NCI-H2196 (cell line): ENCODE measurements around the gene OGFOD2.
"Not testable (repeated sequence)": the region's sequence is repeated elsewhere in the genome, so short reads cannot be mapped to it uniquely, and the experiment has no call there.

Experiments used
- DNase-seq: peaks from one replicate; lab custom pipeline; 2025; ENCODE audit not compliant: unreplicated experiment; lab: John Stamatoyannopoulos, UW

OGFOD2 gene

DNA sequence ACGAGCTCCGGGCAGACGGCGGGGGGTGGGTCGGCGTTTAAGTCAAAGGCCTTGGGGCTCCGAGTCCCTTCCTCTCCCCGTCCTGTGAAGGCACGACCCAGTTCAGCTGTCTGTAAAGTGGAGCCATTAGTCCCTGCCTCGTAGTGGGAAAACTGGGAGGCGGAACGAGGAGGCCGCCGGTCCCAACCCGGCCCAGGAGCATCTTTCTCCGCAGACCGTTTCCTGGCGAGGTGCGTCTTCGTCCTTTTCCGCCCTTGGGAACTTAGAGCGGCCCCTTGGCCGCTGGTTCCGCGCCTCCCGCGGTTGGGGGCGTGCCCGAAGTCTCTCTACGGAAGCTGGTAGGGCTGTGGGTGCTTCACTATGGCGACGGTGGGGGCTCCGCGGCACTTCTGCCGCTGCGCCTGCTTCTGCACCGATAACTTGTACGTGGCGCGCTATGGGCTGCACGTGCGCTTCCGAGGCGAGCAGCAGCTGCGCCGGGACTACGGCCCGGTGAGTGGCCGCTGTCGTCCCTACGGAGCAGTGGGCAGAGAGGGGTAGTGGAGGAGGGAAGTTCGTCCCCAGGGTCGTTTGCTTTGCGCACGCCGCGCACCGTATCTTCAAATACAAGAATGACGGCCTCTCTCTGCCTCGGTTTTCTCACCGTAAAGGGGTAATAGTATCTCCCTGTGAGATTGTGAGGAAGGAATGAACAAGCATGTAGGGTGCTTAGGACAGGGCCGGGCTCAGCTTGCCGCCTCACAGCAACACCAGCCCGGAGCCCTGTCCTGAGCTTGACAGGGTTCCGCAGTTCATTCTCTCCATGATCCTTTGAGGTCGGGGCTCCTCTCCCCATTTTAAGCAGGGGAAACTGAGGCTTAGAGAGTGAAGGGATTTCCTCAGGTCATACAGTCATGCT lies at the start of gene OGFOD2:
OGFOD2 (plus strand) TSS at position 353 of the 898 bp plus-strand sequence; CDS start at position 361, 8 bp downstream.
- peak; percentile 94 for DNase-seq

GRCh38 chr12:122927756-122928403 lies 47.2 kb upstream of the OGFOD2 start:
- no peak for DNase-seq

GRCh38 chr12:122928404-122929147 lies 46.5 kb upstream of the OGFOD2 start:
- DNase-seq: no peak

DNA sequence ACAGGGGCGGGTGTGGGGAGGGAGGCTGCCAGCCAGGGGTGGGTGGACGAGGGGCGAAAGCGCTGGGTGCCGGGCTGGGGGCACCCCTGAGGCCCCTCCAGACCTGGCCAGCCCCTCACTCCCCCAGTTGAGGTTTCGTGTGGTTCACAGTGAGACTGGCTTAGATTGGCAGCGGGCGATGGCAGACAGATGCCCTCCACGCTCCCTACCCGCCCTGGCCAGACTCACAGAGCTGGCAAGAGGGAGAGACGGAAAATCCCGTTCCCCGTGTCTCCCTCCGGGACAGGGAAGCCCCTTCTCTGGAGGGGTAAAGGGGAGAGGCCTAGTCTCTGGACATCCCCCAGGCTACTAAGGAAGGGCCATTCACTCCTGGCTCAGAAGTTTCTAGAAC lies 45.9 kb upstream of the OGFOD2 start:
- DNase-seq: no peak

DNA sequence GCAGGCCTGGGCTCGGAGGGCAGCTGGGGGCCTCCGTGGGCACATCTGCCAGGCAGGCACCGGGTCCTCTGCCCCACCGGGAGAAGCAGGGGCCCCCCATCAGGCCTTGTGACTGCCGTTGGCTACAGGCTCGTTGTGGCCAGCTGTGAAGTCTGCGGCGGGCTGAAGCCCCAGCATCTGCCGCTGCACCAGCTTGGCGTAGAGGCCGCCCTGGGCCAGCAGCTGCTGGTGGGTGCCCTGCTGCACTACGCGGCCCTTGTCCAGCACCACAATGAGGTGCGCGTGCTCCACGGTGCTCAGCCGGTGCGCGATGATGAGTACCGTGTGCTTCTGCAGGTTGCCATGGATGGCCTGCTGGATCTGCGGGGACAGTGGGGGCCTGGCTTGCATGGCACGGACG lies 45.2 kb upstream of the OGFOD2 start:
- no peak for DNase-seq

DNA sequence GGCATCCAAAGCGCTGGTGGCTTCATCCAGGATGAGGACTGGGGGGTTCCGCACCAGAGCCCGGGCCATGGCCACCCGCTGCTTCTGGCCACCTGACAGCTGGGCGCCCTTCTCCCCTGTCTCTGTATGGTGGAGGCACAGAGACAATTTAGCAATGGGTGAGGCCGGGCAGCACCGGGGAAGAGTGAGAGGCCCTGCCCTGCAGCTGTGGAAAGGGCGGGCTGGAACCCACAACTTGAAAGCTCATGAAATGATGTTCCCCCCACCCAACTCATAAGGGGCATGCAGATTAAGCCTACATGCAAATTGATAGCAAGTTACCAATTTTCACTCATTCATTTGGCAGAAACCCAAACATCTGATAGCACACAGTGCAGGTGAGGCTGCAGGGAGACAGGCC lies 42.8 kb upstream of the OGFOD2 start:
- no peak for DNase-seq

- DNase-seq: no peak
Observed at GRCh38 chr12:122934722-122935121, 40.3 kb upstream of the OGFOD2 start.

DNA sequence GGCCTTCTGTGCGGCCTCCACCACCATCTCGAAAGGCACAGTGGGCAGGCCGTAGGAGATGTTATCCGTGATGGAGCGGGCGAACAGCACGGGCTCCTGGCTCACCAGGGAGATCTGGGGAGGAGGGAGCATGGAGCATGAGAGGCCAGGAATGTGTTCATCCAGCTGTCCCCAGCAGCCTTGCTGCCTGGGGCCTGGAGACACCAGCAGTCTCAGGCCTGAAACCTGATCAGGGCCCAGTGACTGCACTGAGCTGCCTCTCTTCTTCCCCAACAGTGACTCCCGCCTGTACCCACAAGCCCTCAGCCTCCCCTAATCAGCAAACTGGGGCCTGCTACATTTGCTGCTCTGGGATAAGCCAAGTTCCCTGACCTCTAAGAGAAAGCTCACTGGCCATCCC lies 39.7 kb upstream of the OGFOD2 start:
- no peak for DNase-seq

GRCh38 chr12:122937622-122938091 lies 37.4 kb upstream of the OGFOD2 start:
- DNase-seq: no peak

DNA sequence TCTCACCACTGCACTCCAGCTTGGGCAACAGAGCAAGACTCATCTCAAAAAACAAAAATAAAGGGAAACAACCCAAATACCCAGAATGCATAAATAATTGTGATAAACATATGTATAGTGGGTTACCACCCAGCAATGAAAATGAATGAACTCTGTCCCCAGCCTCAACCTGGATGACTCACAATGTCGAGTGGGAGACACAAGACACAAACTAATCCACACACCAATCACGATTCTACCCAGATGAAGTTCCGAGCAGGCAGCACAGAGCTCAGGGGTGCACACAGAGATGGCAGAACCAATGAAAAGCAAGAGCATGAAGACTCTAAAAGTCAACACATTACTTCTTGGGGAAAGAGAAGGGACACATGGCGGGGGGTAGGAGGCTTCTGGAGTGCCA lies 35.9 kb upstream of the OGFOD2 start:
- DNase-seq: no peak

GRCh38 chr12:122941351-122941750 lies 33.7 kb upstream of the OGFOD2 start:
- not testable (repeated sequence) for DNase-seq

DNA sequence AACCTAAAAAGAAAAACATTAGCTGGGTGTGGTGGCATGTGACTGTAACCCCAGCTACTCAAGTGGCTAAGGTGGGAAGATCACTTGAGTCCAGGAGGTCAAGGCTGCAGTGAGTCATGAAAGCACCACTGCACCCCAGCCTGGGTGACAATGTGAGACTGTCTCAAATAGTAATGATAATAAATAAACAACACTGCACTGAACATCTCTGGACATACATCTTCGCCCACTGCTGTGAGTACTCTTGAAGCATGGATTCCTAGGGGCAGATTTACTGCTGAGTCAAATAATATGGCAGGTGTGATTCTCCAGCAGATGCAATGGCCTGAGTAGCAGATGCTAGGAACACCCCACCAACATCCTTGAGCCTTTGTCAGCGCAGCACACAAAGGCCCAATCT lies 32.4 kb upstream of the OGFOD2 start:
- no peak for DNase-seq

GRCh38 chr12:122943196-122943595 lies 31.8 kb upstream of the OGFOD2 start:
- no peak for DNase-seq

DNA sequence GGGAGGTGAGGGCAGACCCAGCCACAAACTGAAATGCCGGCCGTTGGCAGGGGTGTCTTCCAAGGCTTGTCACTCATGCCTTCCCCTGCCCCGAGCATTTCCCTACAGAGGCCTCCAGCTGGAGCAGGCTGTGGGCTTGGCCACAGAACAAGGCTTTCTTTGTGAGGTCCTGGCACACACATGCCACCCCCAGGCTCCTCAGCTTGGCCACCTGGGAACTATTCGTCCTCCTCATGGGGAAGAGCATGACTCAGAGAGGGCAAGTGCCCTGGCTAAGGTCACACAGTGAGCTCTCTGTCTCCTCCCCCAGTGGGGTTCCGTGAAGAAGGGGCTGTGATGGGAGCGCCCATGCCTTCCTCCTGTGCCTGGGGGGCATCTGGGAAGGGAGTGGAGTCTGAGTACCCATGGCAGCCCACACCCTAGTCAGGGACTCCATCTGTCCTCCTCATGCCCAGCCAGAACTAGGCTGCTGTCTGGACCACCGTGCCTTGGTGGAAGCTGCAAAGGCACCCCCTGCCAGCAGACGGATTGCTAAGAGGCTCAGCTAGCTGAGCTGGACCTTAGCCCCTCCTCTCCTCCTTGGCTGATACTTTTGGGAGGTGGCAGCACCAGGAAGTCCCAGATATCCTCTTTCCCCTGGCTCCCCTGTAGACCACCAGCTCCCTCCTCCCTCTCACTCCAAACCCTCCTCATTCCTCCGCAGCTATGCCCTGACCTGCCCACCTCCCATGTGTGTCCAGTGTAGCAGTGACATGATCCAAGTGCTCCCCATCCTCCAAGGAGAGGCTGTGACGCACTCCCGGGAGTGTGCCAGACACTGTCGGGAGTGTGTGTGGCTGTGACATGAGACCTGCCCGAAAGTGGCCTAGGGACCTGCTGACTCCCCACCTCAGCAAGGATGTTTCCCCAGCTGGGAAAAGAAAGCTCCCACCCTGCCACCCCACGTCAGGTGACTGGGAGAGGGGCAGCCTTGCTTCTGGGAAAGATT lies 30.1 kb upstream of the OGFOD2 start:
- DNase-seq: peak; percentile 47

- DNase-seq: peak; percentile 27
Observed at GRCh38 chr12:122946690-122947341, 28.2 kb upstream of the OGFOD2 start.

GRCh38 chr12:122947352-122947792 lies 27.7 kb upstream of the OGFOD2 start:
- no peak for DNase-seq

DNA sequence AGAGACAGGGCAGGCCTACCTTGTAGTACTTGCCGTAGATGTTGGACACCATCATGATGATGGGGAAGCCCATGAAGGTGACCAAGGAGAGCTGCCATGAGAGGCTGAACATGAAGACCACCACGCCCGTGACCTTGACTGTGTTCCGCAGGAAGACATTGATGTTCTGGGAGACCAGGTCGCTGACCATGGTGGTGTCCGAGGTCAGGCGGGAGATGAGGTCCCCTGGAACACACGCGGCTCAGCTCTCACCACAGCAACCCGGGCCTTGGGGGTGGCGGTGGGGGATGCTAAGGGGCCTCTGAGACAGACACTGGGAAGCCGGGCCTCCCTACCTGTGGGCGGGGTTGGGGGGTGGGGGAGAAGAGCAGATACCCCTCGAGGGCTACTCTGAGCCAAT lies 26.4 kb upstream of the OGFOD2 start:
- DNase-seq: no peak

- DNase-seq: no peak
Observed at GRCh38 chr12:122949405-122949804, 25.6 kb upstream of the OGFOD2 start.

DNA sequence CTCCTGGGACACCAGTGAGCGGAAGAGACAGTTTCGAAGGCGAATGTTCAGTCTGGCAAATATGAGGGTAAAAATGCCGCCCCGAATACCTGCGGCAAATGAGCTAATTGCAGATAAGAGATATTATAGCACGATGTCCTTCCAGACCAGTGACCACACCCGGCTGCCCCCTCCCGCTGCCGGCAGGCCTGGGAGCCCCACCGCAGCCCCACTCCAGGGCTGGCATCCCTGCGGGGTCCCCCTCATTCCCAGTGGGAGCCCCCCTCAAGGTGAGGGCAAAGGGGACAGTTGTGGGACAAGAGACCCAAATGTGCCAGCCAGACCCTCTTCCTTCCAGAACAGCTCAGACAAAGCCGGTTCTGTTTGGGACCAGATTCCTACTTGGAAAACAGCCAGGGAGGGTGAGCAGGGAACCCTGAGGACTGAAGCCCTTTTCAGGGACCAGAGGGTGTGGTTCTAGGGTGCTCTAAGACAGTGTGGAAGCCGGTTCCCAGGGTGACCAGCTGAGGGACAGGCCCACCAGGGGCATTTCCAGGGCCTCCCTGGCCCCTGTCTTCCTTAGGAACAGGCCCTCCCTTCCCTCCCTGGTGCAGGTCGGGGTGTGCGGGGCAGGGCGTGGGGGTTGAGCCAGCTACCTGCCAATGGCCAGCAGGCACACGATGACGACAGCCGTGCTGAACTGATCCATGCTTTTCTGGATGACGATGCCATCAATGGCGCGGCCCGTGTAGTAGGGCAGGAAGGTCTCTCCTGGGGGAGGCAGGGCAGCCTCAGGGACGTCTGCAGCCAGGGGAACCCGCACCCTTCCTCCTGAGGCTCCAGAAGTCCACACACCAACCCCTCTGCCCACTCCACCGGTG lies 25.0 kb upstream of the OGFOD2 start:
- no peak for DNase-seq
